HEK293T (cell line): Measurements from ENCODE around the gene PHYKPL.

Experiments used
- CTCF ChIA-PET: fragments of 350-600 bp; formaldehyde crosslinking; extraction: SDS; loops from one replicate; lab custom pipeline; 2021; ENCODE audit warnings: antibody characterized with exemption, inconsistent platforms; lab: Yijun Ruan, JAX
- POLR2A ChIA-PET: fragments of 350-600 bp; formaldehyde crosslinking; extraction: SDS; loops from one replicate; lab custom pipeline; 2020; ENCODE audit warnings: antibody characterized with exemption, inconsistent platforms; lab: Yijun Ruan, JAX
- DNase-seq: peaks from one replicate; pipeline ENCODE4 v3.0.0; 2012; ENCODE audit warnings: mixed read lengths; ENCODE audit errors: extremely low spot score
- ARNT ChIP-seq: fragments of 450-650 bp; IDR thresholded peaks from 2 replicates; pipeline ENCODE4 v1.6.1; 2017; ENCODE audit warnings: mild to moderate bottlenecking
- ELF4 ChIP-seq: fragments of 450-650 bp; IDR thresholded peaks from 2 replicates; pipeline ENCODE4 v1.6.1; 2017; ENCODE audit warnings: antibody characterized with exemption
- FOXK2 ChIP-seq: fragments of 450-650 bp; IDR thresholded peaks from 2 replicates; pipeline ENCODE4 v1.6.1; 2016; ENCODE audit warnings: mild to moderate bottlenecking
- FOXM1 ChIP-seq: fragments of 450-650 bp; IDR thresholded peaks from 2 replicates; pipeline ENCODE4 v1.6.1; 2017; ENCODE audit warnings: mild to moderate bottlenecking, borderline replicate concordance
- HDGF ChIP-seq: fragments of 450-650 bp; IDR thresholded peaks from 2 replicates; pipeline ENCODE4 v1.6.1; 2017; ENCODE audit warnings: antibody characterized with exemption, borderline replicate concordance

PHYKPL gene

GRCh38 chr5:178160176-178160575 is 72.4 kb downstream of the PHYKPL start:
- ChIA-PET CTCF (no interaction called here), POLR2A (no interaction called here)
- no peak for DNase-seq
- TF ChIP-seq ELF4 = no peak
- TF ChIP-seq HDGF = no peak
- no peak for TF ChIP-seq ARNT
- no peak for TF ChIP-seq FOXK2
- TF ChIP-seq FOXM1 = no peak
